T47D (cell line): ENCODE results near the gene ACTN1.

Source experiments
- DNase-seq, 2 experiments: peaks; one replicate each; pipeline versions ENCODE4 v3.0.0 to v3.0.0-alpha.2; 2011 to 2012; ENCODE audit warnings: low read depth in 1 of 2, low spot score in 1 of 2
- JUND ChIP-seq: IDR thresholded peaks from 2 replicates; pipeline ENCODE4 v1.6.1; 2012; ENCODE audit warnings: low read depth
- in situ Hi-C: cut with HindIII; loops from 2 replicates; pipeline ENCODE4 v1.10.0; 2016; ENCODE audit warnings: low sequenced_read_pairs, low pct_unique_long_range_greater_than_20kb

The ACTN1 gene

GRCh38 chr14:68951035-68951797 is 27.9 kb downstream of the ACTN1 start:
- TF ChIP-seq JUND = no peak
- peak; percentile 26 to 85 for DNase-seq
- in situ Hi-C loops = no loop called here

GRCh38 chr14:68950111-68950510 is 29.0 kb downstream of the ACTN1 start:
- no peak for DNase-seq
- in situ Hi-C loops = no loop called here
- no peak for TF ChIP-seq JUND

- DNase-seq = no peak
- in situ Hi-C loops = no loop called here
- TF ChIP-seq JUND = no peak
Measured at GRCh38 chr14:68949601-68949965, 29.5 kb downstream of the ACTN1 start.

- no peak for DNase-seq
- in situ Hi-C loops = no loop called here
- no peak for TF ChIP-seq JUND
Measured at GRCh38 chr14:68948686-68949600, 30.2 kb downstream of the ACTN1 start.

GRCh38 chr14:68947802-68948201 is 31.3 kb downstream of the ACTN1 start:
- DNase-seq = peak in 1 of 2 experiments; percentile 34
- in situ Hi-C loops = no loop called here
- no peak for TF ChIP-seq JUND

- in situ Hi-C loops = no loop called here
- no peak for TF ChIP-seq JUND
- no peak for DNase-seq
Measured at GRCh38 chr14:68946489-68946822, 32.6 kb downstream of the ACTN1 start.

GRCh38 chr14:68945585-68946488 is 33.3 kb downstream of the ACTN1 start:
- DNase-seq = peak in 1 of 2 experiments; percentile 67
- in situ Hi-C loops = no loop called here
- no peak for TF ChIP-seq JUND

GRCh38 chr14:68945190-68945584 is 33.9 kb downstream of the ACTN1 start:
- no peak for DNase-seq
- in situ Hi-C loops = no loop called here
- no peak for TF ChIP-seq JUND

- in situ Hi-C loops = no loop called here
- DNase-seq = no peak
- no peak for TF ChIP-seq JUND
Measured at GRCh38 chr14:68944162-68944561, 34.9 kb downstream of the ACTN1 start.

GRCh38 chr14:68943107-68943506 is 36.0 kb downstream of the ACTN1 start:
- DNase-seq = no peak
- in situ Hi-C loops = no loop called here
- no peak for TF ChIP-seq JUND

GRCh38 chr14:68942296-68943035 is 36.6 kb downstream of the ACTN1 start:
- DNase-seq = no peak
- in situ Hi-C loops = no loop called here
- no peak for TF ChIP-seq JUND

GRCh38 chr14:68941820-68942219 is 37.3 kb downstream of the ACTN1 start:
- TF ChIP-seq JUND = no peak
- DNase-seq = peak in 1 of 2 experiments; percentile 90
- in situ Hi-C loops = no loop called here
